PFSK-1 (cell line): ENCODE data around the gene CNN2.

Experiments used
- FOXP2 ChIP-seq: optimal IDR thresholded peaks from 2 replicates; pipeline ENCODE3; 2011; ENCODE audit warnings: borderline replicate concordance, control low read depth, inconsistent platforms; ENCODE audit not compliant: insufficient read depth; ENCODE audit errors: extremely low read length, extremely low read depth
- POLR2AphosphoS5 ChIP-seq: IDR thresholded peaks from 2 replicates; pipeline ENCODE4 v1.6.1; 2012; ENCODE audit warnings: low read depth, mild to moderate bottlenecking, control low read depth, low read length, moderate library complexity
- SIN3A ChIP-seq: IDR thresholded peaks from 2 replicates; pipeline ENCODE4 v1.6.1; 2012; ENCODE audit warnings: mild to moderate bottlenecking, low read length, moderate library complexity, borderline replicate concordance; ENCODE audit not compliant: insufficient read depth
- TAF1 ChIP-seq: IDR thresholded peaks from 2 replicates; pipeline ENCODE4 v1.6.1; 2012; ENCODE audit warnings: low read length, control low read depth, borderline replicate concordance; ENCODE audit not compliant: insufficient read depth
- TF ChIP-seq, protein P1 (sequence below), 2 experiments: IDR thresholded peaks; 2 replicates each; pipeline versions ENCODE4 v1.6.1 to v1.8.0; 2011 to 2012; ENCODE audit warnings: low read depth in 2 of 2, low read length in 2 of 2, control low read depth in 1 of 2, inconsistent platforms in 1 of 2, mild to moderate bottlenecking in 1 of 2, moderate library complexity in 1 of 2; ENCODE audit not compliant: insufficient read depth in 1 of 2

- no peak for TF ChIP-seq POLR2AphosphoS5
- TF ChIP-seq, protein P1, sequence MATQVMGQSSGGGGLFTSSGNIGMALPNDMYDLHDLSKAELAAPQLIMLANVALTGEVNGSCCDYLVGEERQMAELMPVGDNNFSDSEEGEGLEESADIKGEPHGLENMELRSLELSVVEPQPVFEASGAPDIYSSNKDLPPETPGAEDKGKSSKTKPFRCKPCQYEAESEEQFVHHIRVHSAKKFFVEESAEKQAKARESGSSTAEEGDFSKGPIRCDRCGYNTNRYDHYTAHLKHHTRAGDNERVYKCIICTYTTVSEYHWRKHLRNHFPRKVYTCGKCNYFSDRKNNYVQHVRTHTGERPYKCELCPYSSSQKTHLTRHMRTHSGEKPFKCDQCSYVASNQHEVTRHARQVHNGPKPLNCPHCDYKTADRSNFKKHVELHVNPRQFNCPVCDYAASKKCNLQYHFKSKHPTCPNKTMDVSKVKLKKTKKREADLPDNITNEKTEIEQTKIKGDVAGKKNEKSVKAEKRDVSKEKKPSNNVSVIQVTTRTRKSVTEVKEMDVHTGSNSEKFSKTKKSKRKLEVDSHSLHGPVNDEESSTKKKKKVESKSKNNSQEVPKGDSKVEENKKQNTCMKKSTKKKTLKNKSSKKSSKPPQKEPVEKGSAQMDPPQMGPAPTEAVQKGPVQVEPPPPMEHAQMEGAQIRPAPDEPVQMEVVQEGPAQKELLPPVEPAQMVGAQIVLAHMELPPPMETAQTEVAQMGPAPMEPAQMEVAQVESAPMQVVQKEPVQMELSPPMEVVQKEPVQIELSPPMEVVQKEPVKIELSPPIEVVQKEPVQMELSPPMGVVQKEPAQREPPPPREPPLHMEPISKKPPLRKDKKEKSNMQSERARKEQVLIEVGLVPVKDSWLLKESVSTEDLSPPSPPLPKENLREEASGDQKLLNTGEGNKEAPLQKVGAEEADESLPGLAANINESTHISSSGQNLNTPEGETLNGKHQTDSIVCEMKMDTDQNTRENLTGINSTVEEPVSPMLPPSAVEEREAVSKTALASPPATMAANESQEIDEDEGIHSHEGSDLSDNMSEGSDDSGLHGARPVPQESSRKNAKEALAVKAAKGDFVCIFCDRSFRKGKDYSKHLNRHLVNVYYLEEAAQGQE (IDR thresholded peaks at IDR 0.05; ENCODE audit: insufficient read depth in 1 of 2, low read depth in 2 of 2, low read length in 2 of 2) = no peak
- no peak for TF ChIP-seq SIN3A
- TF ChIP-seq TAF1 = no peak
- TF ChIP-seq FOXP2 = no peak
Observed at GRCh38 chr19:1061987-1062386, 35.6 kb downstream of the CNN2 start.
